NCI-H226 (cell line): ENCODE measurements around the gene CAVIN1.
"Not testable (repeated sequence)": the region's sequence is repeated elsewhere in the genome, so short reads cannot be mapped to it uniquely, and the experiment has no call there.

Experiments
- DNase-seq: peaks from one replicate; pipeline ENCODE4 v3.0.0-alpha.2; 2015

The CAVIN1 gene

GRCh38 chr17:42422958-42423712 is at the start of gene CAVIN1:
Gene CAVIN1 (minus strand): TSS chr17:42423256. CDS start chr17:42423097, 159 bp downstream.
- DNase-seq, result peak; percentile 98

- no peak for DNase-seq
Observed at GRCh38 chr17:42467889-42468288, 44.8 kb upstream of the CAVIN1 start.

- no peak for DNase-seq
Observed at GRCh38 chr17:42463976-42464400, 40.9 kb upstream of the CAVIN1 start.

- DNase-seq, result no peak
Observed at GRCh38 chr17:42460371-42460770, 37.3 kb upstream of the CAVIN1 start.

- DNase-seq, result peak; percentile 65
Observed at GRCh38 chr17:42459801-42460281, 36.8 kb upstream of the CAVIN1 start.

GRCh38 chr17:42459256-42459800 is 36.3 kb upstream of the CAVIN1 start:
- peak; percentile 59 for DNase-seq

GRCh38 chr17:42458497-42459255 is 35.6 kb upstream of the CAVIN1 start, which contains the start of gene ATP6V0A1:
Gene ATP6V0A1 (plus strand): TSS chr17:42458878. CDS start chr17:42460895, 2,017 bp downstream.
- peak; percentile 68 for DNase-seq

- DNase-seq, result no peak
Observed at GRCh38 chr17:42457107-42457792, 34.2 kb upstream of the CAVIN1 start.

GRCh38 chr17:42456223-42457106 is 33.4 kb upstream of the CAVIN1 start:
- peak; percentile 73 for DNase-seq

GRCh38 chr17:42454987-42455386 is 31.9 kb upstream of the CAVIN1 start:
- not testable (repeated sequence) for DNase-seq

GRCh38 chr17:42453439-42453838 is 30.4 kb upstream of the CAVIN1 start:
- DNase-seq, result no peak

- DNase-seq, result not testable (repeated sequence)
Observed at GRCh38 chr17:42451270-42451669, 28.2 kb upstream of the CAVIN1 start.

- DNase-seq, result not testable (repeated sequence)
Observed at GRCh38 chr17:42449838-42450237, 26.8 kb upstream of the CAVIN1 start.

GRCh38 chr17:42449176-42449575 is 26.1 kb upstream of the CAVIN1 start:
- DNase-seq, result not testable (repeated sequence)

- no peak for DNase-seq
Observed at GRCh38 chr17:42442196-42442565, 19.1 kb upstream of the CAVIN1 start.

GRCh38 chr17:42441371-42442195 is 18.5 kb upstream of the CAVIN1 start:
- no peak for DNase-seq

GRCh38 chr17:42438600-42439567 is 15.8 kb upstream of the CAVIN1 start:
- DNase-seq, result no peak

- DNase-seq, result no peak
Observed at GRCh38 chr17:42436391-42436790, 13.3 kb upstream of the CAVIN1 start.

GRCh38 chr17:42431758-42432161 is 8.7 kb upstream of the CAVIN1 start:
- no peak for DNase-seq
